ENCODE measurements around the gene POMP.

GRCh38 chr13:28699246-28699645 lies 40.3 kb downstream of the POMP start:
- TF ChIP-seq CTCF (IDR thresholded peaks at IDR 0.05) (no peak), POLR2A (IDR thresholded peaks at IDR 0.05) (no peak)

Measured in body of pancreas (tissue), 4 donors.